A549 treated with ZK216348 at 1 μM for 4 hours (cell line): ENCODE data around the gene PFDN1. TPM values are rescaled to one million over a fixed set of nuclear protein-coding genes. Genes with fewer than 3 reads are reported as not detected.

Source experiments
- total RNA-seq: library from RNA; stranded (reverse); fragments of 200-300 nt; extraction: Qiagen RNA extraction; gene quantifications from 5 replicates; pipeline ENCODE4 v1.2.3, GENCODE V29; 2022; ENCODE audit warnings: low read depth

Gene PFDN1, protein sequence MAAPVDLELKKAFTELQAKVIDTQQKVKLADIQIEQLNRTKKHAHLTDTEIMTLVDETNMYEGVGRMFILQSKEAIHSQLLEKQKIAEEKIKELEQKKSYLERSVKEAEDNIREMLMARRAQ
- total RNA-seq = 89.5 to 177 TPM (median 93.5 TPM) in 5 replicates

DNA sequence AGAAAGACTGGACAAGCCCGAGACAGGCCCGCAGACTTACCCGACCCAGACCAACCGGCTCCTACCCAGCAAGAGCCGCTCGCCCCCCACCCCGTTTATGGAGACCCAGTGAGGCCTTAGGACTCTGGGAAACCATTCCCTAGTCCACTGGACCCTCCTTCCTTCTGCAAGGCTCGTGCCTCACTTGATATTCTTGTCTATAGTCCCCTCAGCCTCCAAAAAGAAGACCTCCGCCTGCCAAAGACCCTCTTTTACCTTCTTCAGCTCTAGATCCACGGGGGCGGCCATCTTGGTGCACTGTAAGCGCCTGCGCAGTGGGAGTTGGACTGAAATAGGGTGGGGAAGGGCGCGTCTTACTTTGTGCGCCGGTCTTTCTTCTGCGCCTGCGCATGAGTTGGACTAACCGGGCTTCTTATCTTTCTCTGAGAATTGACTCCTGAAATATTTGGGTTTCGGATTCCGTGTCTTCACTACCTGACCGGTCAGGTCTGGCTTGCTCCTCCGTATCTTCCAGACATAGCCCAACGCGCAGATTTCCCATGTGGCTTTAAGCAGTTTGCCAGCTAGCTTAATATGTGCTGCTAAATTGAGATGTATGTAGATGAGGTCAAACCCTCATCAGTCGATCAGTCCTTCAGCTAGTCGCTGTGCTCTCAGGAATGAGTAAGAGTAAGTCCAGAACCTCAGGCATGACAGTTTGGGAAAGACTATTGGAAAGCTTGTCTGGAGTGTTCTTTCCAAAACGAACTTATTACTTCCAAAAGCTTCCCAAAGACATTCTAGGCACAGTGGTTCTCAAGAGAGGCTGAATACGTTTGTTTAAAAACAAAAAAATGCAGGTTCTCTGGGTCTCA lies at the start of gene PFDN1:
Gene PFDN1 (minus strand): TSS at position 316 of the 854 bp plus-strand sequence. CDS start 28 bp downstream, at position 288.

DNA sequence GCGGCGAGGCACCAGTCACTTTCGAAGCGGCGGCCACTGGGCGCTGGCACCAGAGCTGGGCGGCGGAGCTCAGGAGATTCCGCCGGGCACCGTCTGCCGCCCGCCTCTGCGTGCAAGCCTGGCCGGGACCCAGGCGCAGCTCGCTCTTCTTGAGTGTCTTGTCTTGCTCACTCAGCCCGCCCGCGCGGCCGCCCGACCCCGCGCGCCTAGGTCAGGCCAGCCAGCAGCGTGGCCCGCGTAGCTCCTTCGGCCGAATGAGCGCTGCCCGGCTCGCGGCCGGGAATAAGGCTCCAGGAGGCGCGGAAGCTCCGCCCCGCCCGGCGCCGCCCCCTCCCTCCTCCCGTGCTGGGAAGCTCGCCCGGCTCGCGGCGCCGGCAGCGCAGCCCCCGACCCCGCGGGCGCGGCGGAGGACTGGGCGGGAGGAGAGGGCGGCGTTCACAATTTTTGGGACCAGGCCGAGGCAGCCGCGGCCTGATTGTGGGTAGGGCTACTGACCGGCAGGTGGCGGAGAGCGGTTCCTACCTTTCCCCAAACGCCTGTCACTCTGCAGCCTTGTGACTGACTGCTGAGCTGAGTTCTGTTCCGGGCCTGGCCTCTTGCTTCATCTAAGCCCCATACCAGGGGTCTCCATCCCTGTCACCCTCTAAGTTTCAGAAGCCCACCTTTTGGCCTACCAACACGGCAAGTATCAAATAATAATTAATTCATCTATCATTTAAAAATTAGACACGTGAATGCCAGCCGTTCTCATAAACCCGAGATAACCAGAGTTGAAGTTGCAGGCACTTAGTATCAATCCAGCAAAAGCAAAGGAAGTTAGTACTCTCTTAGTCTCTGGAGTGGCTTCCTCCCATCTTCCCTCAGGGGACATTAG lies 43.7 kb upstream of the PFDN1 start, which contains the start of gene HBEGF:
Gene HBEGF (minus strand): TSS at position 256 of the 874 bp plus-strand sequence. CDS start 275 bp downstream, outside the sequence.

Other genes with a start within 250 kb of the PFDN1 start
- 3.9 to 6.4 TPM (median 5.4 TPM) in 5 replicates for gene PURA, start 189.0 kb downstream of the PFDN1 start, total RNA-seq
- gene IGIP, start 177.2 kb downstream of the PFDN1 start, total RNA-seq = 0.88 to 1.0 TPM (median 0.95 TPM) in 5 replicates
- 148 to 224 TPM (median 156 TPM) in 5 replicates for gene CYSTM1, start 127.9 kb downstream of the PFDN1 start, total RNA-seq
- 5.4 to 7.5 TPM (median 6.4 TPM) in 5 replicates for gene HBEGF, start 43.5 kb upstream of the PFDN1 start, total RNA-seq
- 0.33 TPM in 1 of 5 replicates, not detected in the others for gene SLC4A9, start 57.1 kb upstream of the PFDN1 start, total RNA-seq
- gene ANKHD1, start 98.7 kb upstream of the PFDN1 start, total RNA-seq = 39.3 to 59.9 TPM (median 48.9 TPM) in 5 replicates
- gene EIF4EBP3, start 244.6 kb upstream of the PFDN1 start, total RNA-seq = 1.8 to 3.2 TPM (median 2.2 TPM) in 5 replicates